Parathyroid adenoma (tissue), 2 donors: ENCODE measurements around the gene ACTN4.
"Not testable (repeated sequence)": the region's sequence is repeated elsewhere in the genome, so short reads cannot be mapped to it uniquely, and the experiment has no call there.

Experiments used
- H2AFZ ChIP-seq: fragments of 300-600 bp; sonication (generic); one replicate; pipeline ENCODE4 v1.7.0; 2017; ENCODE audit warnings: antibody characterized with exemption, mild to moderate bottlenecking
- H3K27ac ChIP-seq: fragments of 300-600 bp; sonication (generic); one replicate; pipeline ENCODE4 v1.7.0; 2017
- H3K27me3 ChIP-seq: fragments of 300-600 bp; sonication (generic); one replicate; pipeline ENCODE4 v1.7.0; 2017; ENCODE audit warnings: low read length; ENCODE audit not compliant: control insufficient read depth, insufficient read depth
- H3K36me3 ChIP-seq: fragments of 300-600 bp; sonication (generic); one replicate; pipeline ENCODE4 v1.7.0; 2017; ENCODE audit warnings: low read length; ENCODE audit not compliant: control insufficient read depth, insufficient read depth
- H3K4me1 ChIP-seq: fragments of 300-600 bp; sonication (generic); one replicate; pipeline ENCODE4 v1.7.0; 2017; ENCODE audit warnings: control low read depth
- H3K4me2 ChIP-seq: fragments of 300-600 bp; sonication (generic); one replicate; pipeline ENCODE4 v1.7.0; 2017; ENCODE audit warnings: low read length
- H3K4me3 ChIP-seq: fragments of 300-600 bp; sonication (generic); one replicate; pipeline ENCODE4 v1.7.0; 2017; ENCODE audit warnings: low read depth, low read length
- H3K79me2 ChIP-seq: fragments of 300-600 bp; sonication (generic); one replicate; pipeline ENCODE4 v1.7.0; 2017; ENCODE audit warnings: control low read depth
- H3K9ac ChIP-seq: fragments of 300-600 bp; sonication (generic); one replicate; pipeline ENCODE4 v1.7.0; 2017; ENCODE audit warnings: mild to moderate bottlenecking
- H3K9me3 ChIP-seq: fragments of 300-600 bp; sonication (generic); one replicate; pipeline ENCODE4 v1.7.0; 2017; ENCODE audit warnings: low read length; ENCODE audit not compliant: control insufficient read depth
- TF ChIP-seq, protein P1 (sequence below): fragments of 300-600 bp; sonication (generic); IDR thresholded peaks from one replicate; pipeline ENCODE4 v1.7.0; 2017; ENCODE audit warnings: antibody characterized with exemption, mild to moderate bottlenecking
- donor health status: primary hyperparathyroidism.

Gene ACTN4

DNA sequence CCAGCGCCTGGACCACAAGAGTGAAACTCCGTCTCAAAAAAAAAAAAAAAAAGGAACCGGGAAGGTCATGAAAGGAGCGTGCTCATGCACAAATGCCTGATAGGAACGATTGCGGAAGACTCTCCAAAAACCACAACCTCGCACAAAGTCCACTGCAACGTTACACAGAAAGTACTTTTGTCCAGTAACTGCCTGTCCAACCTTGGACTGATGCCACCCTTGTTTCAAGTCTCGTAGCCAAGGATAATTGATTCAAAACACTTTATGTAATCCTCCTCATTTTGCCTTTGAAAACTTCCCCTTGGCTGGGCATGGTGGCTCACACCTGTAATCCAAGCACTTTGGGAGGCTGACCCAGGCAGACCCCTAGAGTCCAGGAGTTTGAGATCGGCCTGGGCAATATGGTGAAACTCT is 112.1 kb downstream of the ACTN4 start:
- H3K36me3 ChIP-seq = no peaks in the 10 kb centered on the region
- H3K4me2 ChIP-seq = no peak overlapping the region
- H3K27ac ChIP-seq = no peak overlapping the region
- H3K79me2 ChIP-seq = no peaks in the 10 kb centered on the region
- no peaks in the 10 kb centered on the region for H3K27me3 ChIP-seq
- H3K9me3 ChIP-seq = no peaks in the 10 kb centered on the region
- no peak overlapping the region for H2AFZ ChIP-seq
- no peak overlapping the region for H3K4me3 ChIP-seq
- TF ChIP-seq, protein P1, sequence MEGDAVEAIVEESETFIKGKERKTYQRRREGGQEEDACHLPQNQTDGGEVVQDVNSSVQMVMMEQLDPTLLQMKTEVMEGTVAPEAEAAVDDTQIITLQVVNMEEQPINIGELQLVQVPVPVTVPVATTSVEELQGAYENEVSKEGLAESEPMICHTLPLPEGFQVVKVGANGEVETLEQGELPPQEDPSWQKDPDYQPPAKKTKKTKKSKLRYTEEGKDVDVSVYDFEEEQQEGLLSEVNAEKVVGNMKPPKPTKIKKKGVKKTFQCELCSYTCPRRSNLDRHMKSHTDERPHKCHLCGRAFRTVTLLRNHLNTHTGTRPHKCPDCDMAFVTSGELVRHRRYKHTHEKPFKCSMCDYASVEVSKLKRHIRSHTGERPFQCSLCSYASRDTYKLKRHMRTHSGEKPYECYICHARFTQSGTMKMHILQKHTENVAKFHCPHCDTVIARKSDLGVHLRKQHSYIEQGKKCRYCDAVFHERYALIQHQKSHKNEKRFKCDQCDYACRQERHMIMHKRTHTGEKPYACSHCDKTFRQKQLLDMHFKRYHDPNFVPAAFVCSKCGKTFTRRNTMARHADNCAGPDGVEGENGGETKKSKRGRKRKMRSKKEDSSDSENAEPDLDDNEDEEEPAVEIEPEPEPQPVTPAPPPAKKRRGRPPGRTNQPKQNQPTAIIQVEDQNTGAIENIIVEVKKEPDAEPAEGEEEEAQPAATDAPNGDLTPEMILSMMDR = no peak
- H3K4me1 ChIP-seq = no peaks in the 10 kb centered on the region
- no peak overlapping the region for H3K9ac ChIP-seq

DNA sequence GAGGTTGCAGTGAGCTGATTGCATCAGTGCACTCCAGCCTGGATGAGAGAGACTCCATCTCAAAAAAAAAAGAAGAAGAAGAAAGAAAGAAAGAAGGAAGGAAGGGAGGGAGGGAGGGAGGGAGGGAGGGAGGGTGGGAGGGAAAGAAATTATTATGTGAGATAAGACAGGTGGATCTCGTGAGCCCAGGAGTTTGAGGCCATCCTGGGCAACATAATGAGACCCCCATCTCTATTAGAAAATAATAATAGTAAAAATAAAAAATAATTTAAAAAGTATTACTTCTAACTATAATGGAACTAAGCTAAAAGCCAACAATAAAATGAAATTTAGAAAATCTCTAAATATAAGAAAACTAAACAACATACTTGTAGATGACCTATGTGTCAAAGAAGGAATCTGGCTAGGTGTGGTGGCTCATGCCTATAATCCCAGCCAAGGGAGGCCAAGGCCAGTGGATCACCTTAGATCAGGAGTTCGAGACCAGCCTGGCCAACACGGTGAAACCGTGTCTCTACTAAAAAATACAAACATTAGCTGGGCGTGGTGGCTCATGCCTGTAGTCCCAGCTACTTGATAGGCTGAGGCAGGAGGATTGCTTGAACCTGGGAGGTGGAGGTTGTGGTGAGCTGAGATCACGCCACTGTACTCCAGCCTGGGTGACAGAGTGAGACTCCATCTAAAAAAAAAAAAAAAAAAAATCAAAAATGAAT is 113.5 kb downstream of the ACTN4 start:
- H3K4me2 ChIP-seq, H3K4me3 ChIP-seq, H3K9ac ChIP-seq, H2AFZ ChIP-seq, H3K9me3 ChIP-seq, H3K4me1 ChIP-seq, H3K79me2 ChIP-seq, H3K27me3 ChIP-seq, H3K27ac ChIP-seq, H3K36me3 ChIP-seq: not testable (repeated sequence)

DNA sequence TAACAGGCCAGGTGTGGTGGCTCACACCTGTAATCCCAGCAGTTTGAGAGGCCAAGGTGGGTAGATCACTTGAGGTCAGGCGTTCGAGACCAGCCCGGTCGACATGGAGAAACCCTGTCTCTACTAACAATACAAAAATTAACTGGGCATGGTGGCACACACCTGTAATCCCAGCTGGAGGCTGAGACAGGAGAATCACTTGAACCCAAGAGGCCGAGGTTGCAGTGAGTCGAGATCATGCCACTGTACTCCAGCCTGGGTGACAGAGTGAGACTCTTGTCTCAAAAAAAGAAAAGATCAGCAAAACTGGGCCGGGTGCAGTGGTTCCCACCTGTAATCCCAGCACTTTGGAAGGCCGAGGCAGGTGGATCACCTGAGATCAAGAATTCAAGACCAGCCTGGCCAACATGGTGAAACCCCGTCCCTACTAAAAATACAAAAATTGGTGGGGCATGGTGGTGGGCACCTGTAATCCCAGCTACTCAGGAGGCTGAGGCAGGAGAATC is 114.5 kb downstream of the ACTN4 start:
- not testable (repeated sequence) for H3K4me1 ChIP-seq, H3K27me3 ChIP-seq, H3K79me2 ChIP-seq, H3K4me2 ChIP-seq, H3K4me3 ChIP-seq, H2AFZ ChIP-seq, H3K36me3 ChIP-seq, H3K9ac ChIP-seq, H3K9me3 ChIP-seq, H3K27ac ChIP-seq

DNA sequence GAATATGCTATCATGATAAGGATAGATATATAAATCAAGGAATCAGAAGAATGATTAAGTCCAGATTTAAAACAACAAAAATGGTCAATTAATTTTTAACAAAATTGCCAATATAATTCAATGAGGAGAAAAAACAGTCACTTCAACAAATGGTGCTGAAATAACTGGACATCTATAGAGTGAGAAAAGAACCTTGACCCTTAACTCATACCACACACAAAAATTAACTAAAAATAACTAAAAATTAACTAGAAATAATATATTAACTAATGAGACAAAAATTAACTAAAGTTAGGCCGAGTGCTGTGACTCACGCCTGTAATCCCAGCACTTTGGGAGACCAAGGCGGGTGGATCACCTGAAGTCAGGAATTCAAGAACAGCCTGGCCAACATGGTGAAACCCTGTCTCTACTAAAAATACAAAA is 116.4 kb downstream of the ACTN4 start:
- H3K36me3 ChIP-seq = no peaks in the 10 kb centered on the region
- no peak overlapping the region for H3K9ac ChIP-seq
- H3K4me2 ChIP-seq = no peak overlapping the region
- H2AFZ ChIP-seq = no peak overlapping the region
- H3K79me2 ChIP-seq = no peaks in the 10 kb centered on the region
- no peak overlapping the region for H3K4me3 ChIP-seq
- no peaks in the 10 kb centered on the region for H3K4me1 ChIP-seq
- H3K27ac ChIP-seq = no peak overlapping the region
- TF ChIP-seq, protein P1 = no peak
- no peaks in the 10 kb centered on the region for H3K27me3 ChIP-seq
- H3K9me3 ChIP-seq = no peaks in the 10 kb centered on the region

- Histone ChIP-seq H3K36me3 (no peaks in the 10 kb centered on the region), H3K4me3 (no peak overlapping the region), H2AFZ (no peak overlapping the region), H3K4me2 (no peak overlapping the region), H3K9ac (no peak overlapping the region), H3K79me2 (no peaks in the 10 kb centered on the region), H3K9me3 (no peaks in the 10 kb centered on the region), H3K4me1 (no peaks in the 10 kb centered on the region), H3K27ac (no peak overlapping the region), H3K27me3 (no peaks in the 10 kb centered on the region)
- TF ChIP-seq, protein P1 = no peak
Measured at GRCh38 chr19:38765214-38765613, 117.8 kb downstream of the ACTN4 start.
